OCI-LY7 (cell line): Measurements from ENCODE around the gene MAPRE2. TPM values are rescaled to one million over a fixed set of nuclear protein-coding genes. Genes with fewer than 3 reads are reported as not detected.

ENCODE experiments used
- BruUV-seq: library from RNA; stranded (reverse); fragments of 400-500 nt; replicated peaks from 2 replicates; lab custom pipeline; 2021; lab: Mats Ljungman, UMichigan
- CTCF ChIA-PET: fragments of 300-600 bp; sonication (Branson Sonifier 250); formaldehyde crosslinking; loops from one replicate; lab custom pipeline; 2022; ENCODE audit warnings: antibody characterized with exemption; ENCODE audit not compliant: unreplicated experiment; lab: Charles Lee
- POLR2A ChIA-PET: fragments of 300-600 bp; sonication (Branson Sonifier 250); formaldehyde crosslinking; loops from one replicate; lab custom pipeline; 2022; ENCODE audit warnings: antibody characterized with exemption; lab: Charles Lee
- DNase-seq: peaks from one replicate; pipeline ENCODE4 v3.0.0-alpha.2; 2015; ENCODE audit warnings: low spot score
- H2AFZ ChIP-seq: fragments of 200-600 bp; sonication (generic), shearing (Covaris generic); 2 replicates; pipeline ENCODE4 v1.6.1; 2014; ENCODE audit warnings: mild to moderate bottlenecking, antibody characterized with exemption, low read length, moderate library complexity
- H3K27ac ChIP-seq: fragments of 200-600 bp; sonication (generic); 2 replicates; pipeline ENCODE4 v1.5.1; 2014; ENCODE audit warnings: mixed run types, low read depth, mild to moderate bottlenecking, moderate library complexity, low read length, inconsistent platforms; ENCODE audit not compliant: poor library complexity, severe bottlenecking
- H3K36me3 ChIP-seq: fragments of 200-600 bp; sonication (generic); 2 replicates; pipeline ENCODE4 v1.6.1; 2014; ENCODE audit warnings: mild to moderate bottlenecking, antibody characterized with exemption, low read length, moderate library complexity, mixed read lengths; ENCODE audit not compliant: insufficient read depth
- H3K4me1 ChIP-seq: fragments of 200-600 bp; sonication (generic); 2 replicates; pipeline ENCODE4 v1.5.1; 2014; ENCODE audit warnings: mild to moderate bottlenecking, low read length; ENCODE audit not compliant: insufficient read depth, poor library complexity, severe bottlenecking
- H3K4me2 ChIP-seq: fragments of 200-600 bp; sonication (generic); 2 replicates; pipeline ENCODE4 v1.6.1; 2014; ENCODE audit warnings: mild to moderate bottlenecking, low read length
- H3K4me3 ChIP-seq: fragments of 200-600 bp; sonication (generic); 2 replicates; pipeline ENCODE4 v1.5.1; 2014; ENCODE audit warnings: mild to moderate bottlenecking, low read depth, low read length; ENCODE audit not compliant: poor library complexity, severe bottlenecking
- H3K79me2 ChIP-seq: fragments of 200-600 bp; sonication (generic); 2 replicates; pipeline ENCODE4 v1.6.1; 2016; ENCODE audit warnings: low read depth, mild to moderate bottlenecking, low read length, moderate library complexity, mixed read lengths; ENCODE audit not compliant: insufficient read depth
- H3K9me2 ChIP-seq: fragments of 200-600 bp; sonication (generic); 2 replicates; pipeline ENCODE4 v1.6.1; 2016; ENCODE audit warnings: mild to moderate bottlenecking, low read length, mixed read lengths; ENCODE audit not compliant: insufficient read depth
- H3K9me3 ChIP-seq: fragments of 200-600 bp; sonication (generic); 2 replicates; pipeline ENCODE4 v1.6.1; 2014; ENCODE audit warnings: mild to moderate bottlenecking, mixed run types, low read length, mixed read lengths
- H4K20me1 ChIP-seq: fragments of 200-600 bp; sonication (generic); 2 replicates; pipeline ENCODE4 v1.6.1; 2014; ENCODE audit warnings: mild to moderate bottlenecking, antibody characterized with exemption, low read length, moderate library complexity, mixed read lengths; ENCODE audit not compliant: insufficient read depth
- CTCF ChIP-seq: fragments of 200-600 bp; sonication (generic); conservative IDR thresholded peaks from 2 replicates; pipeline ENCODE4 v1.5.1; 2014; ENCODE audit warnings: mild to moderate bottlenecking, antibody characterized with exemption, low read length, moderate library complexity, mixed read lengths
- EZH2phosphoT487 ChIP-seq: fragments of 200-600 bp; sonication (generic); IDR thresholded peaks from 2 replicates; pipeline ENCODE4 v1.6.1; 2018; ENCODE audit warnings: low read depth, borderline replicate concordance, mild to moderate bottlenecking, mixed run types, antibody characterized with exemption, low read length, moderate library complexity, mixed read lengths
- intact Hi-C: fragments of 100-400 bp; cut with micrococcal nuclease; formaldehyde crosslinking; loops from one replicate; pipeline ENCODE4 v1.10.0; 2022; ENCODE audit not compliant: unreplicated experiment
- total RNA-seq, 2 experiments: library from RNA; depleted of rRNA in 1 of 2; stranded (reverse); fragments of >200 nt in 1 of 2; shearing (Covaris generic) in 1 of 2; gene quantifications; 2 replicates each; pipeline ENCODE4 v1.2.3, GENCODE V29; 2014 to 2022

Gene MAPRE2
- total RNA-seq, 2 experiments from 2014 or later: 17.1 to 35.2 TPM

- BruUV-seq: no TSS peak
- intact Hi-C loops: no loop called here
- Histone ChIP-seq H2AFZ (no peak overlapping the region), H3K79me2 (no peaks in the 10 kb centered on the region), H3K9me3 (no peaks in the 10 kb centered on the region), H3K4me3 (no peak overlapping the region), H3K36me3 (no peaks in the 10 kb centered on the region), H3K27ac (no peak overlapping the region), H3K4me2 (no peak overlapping the region), H3K4me1 (no peaks in the 10 kb centered on the region), H3K9me2 (no peaks in the 10 kb centered on the region), H4K20me1 (no peaks in the 10 kb centered on the region)
- CTCF ChIA-PET: no interaction called here
- POLR2A ChIA-PET: interaction anchor here (0.5 to 1.7 kb wide), 2 partner anchors 12 to 841 kb away, joined by 3 to 5 read pairs; no protein-coding TSS in a partner anchor
- no peak for DNase-seq
- no peak for TF ChIP-seq CTCF
- no peak for TF ChIP-seq EZH2phosphoT487
These were observed 43.6 kb downstream of the MAPRE2 start for GRCh38 chr18:35084494-35085449.

GRCh38 chr18:35085450-35086380, 44.5 kb downstream of the MAPRE2 start:
- POLR2A ChIA-PET: interaction anchor here (0.5 to 1.7 kb wide), 2 partner anchors 13 to 842 kb away, joined by 3 to 5 read pairs; no protein-coding TSS in a partner anchor
- BruUV-seq: no TSS peak
- intact Hi-C loops: no loop called here

More at GRCh38 chr18:35085450-35086380, 44.5 kb downstream of the MAPRE2 start:
- H3K79me2 ChIP-seq: no peaks in the 10 kb centered on the region
- no peak overlapping the region for H3K27ac ChIP-seq
- H3K9me3 ChIP-seq: no peaks in the 10 kb centered on the region
- H3K4me2 ChIP-seq: no peak overlapping the region
- H3K36me3 ChIP-seq: no peaks in the 10 kb centered on the region
- CTCF ChIA-PET: no interaction called here
- no peaks in the 10 kb centered on the region for H3K9me2 ChIP-seq
- no peaks in the 10 kb centered on the region for H4K20me1 ChIP-seq
- H2AFZ ChIP-seq: no peak overlapping the region
- no peak overlapping the region for H3K4me3 ChIP-seq
- no peak for DNase-seq
- H3K4me1 ChIP-seq: no peaks in the 10 kb centered on the region
- TF ChIP-seq EZH2phosphoT487 (no peak), CTCF (no peak)
